GM18526 (cell line): ENCODE results near the gene COL19A1.

Experiments
- POLR2A ChIP-seq: IDR thresholded peaks from 3 replicates; pipeline ENCODE4 v1.6.1; 2011; ENCODE audit not compliant: insufficient read length; ENCODE audit errors: extremely low read depth

COL19A1 gene

GRCh38 chr6:70113171-70113570 lies 246.8 kb downstream of the COL19A1 start:
- TF ChIP-seq POLR2A: no peak

- TF ChIP-seq POLR2A: no peak
Observed at GRCh38 chr6:70118670-70119069, 252.3 kb downstream of the COL19A1 start.

- no peak for TF ChIP-seq POLR2A
Observed at GRCh38 chr6:70119218-70119835, 253.0 kb downstream of the COL19A1 start.

GRCh38 chr6:70124443-70124842 lies 258.1 kb downstream of the COL19A1 start:
- no peak for TF ChIP-seq POLR2A

GRCh38 chr6:70124882-70125545 lies 258.7 kb downstream of the COL19A1 start:
- no peak for TF ChIP-seq POLR2A

GRCh38 chr6:70125602-70126001 lies 259.2 kb downstream of the COL19A1 start:
- no peak for TF ChIP-seq POLR2A

GRCh38 chr6:70129341-70129740 lies 263.0 kb downstream of the COL19A1 start:
- TF ChIP-seq POLR2A: no peak

- TF ChIP-seq POLR2A: no peak
Observed at GRCh38 chr6:70130865-70131264, 264.5 kb downstream of the COL19A1 start.

GRCh38 chr6:70131528-70131927 lies 265.2 kb downstream of the COL19A1 start:
- TF ChIP-seq POLR2A: no peak

- TF ChIP-seq POLR2A: no peak
Observed at GRCh38 chr6:70133246-70133645, 266.9 kb downstream of the COL19A1 start.

GRCh38 chr6:70134542-70134941 lies 268.2 kb downstream of the COL19A1 start:
- TF ChIP-seq POLR2A: no peak

GRCh38 chr6:70135219-70136160 lies 269.1 kb downstream of the COL19A1 start:
- no peak for TF ChIP-seq POLR2A

- no peak for TF ChIP-seq POLR2A
Observed at GRCh38 chr6:70136996-70137395, 270.6 kb downstream of the COL19A1 start.

- TF ChIP-seq POLR2A: no peak
Observed at GRCh38 chr6:70140496-70140895, 274.1 kb downstream of the COL19A1 start.

- TF ChIP-seq POLR2A: no peak
Observed at GRCh38 chr6:70142034-70142433, 275.7 kb downstream of the COL19A1 start.

GRCh38 chr6:70145178-70145577 lies 278.8 kb downstream of the COL19A1 start:
- TF ChIP-seq POLR2A: no peak
